Type B pancreatic cell (in vitro differentiated cells): Measurements from ENCODE around the gene CPT1C. TPM values are rescaled to one million over a fixed set of nuclear protein-coding genes. Genes with fewer than 3 reads are reported as not detected.

Experiments used
- DNase-seq: peaks from one replicate; pipeline ENCODE4 v3.0.0; 2021; ENCODE audit warnings: mixed read lengths; ENCODE audit not compliant: unreplicated experiment; ENCODE audit errors: extremely low spot score
- H3K27ac Mint-ChIP-seq: 2 replicates; pipeline ENCODE4 v1.8.0; 2021; ENCODE audit warnings: mild to moderate bottlenecking, mixed read lengths
- H3K27me3 Mint-ChIP-seq: 2 replicates; pipeline ENCODE4 v1.8.0; 2021; ENCODE audit warnings: mixed read lengths
- H3K36me3 Mint-ChIP-seq: 2 replicates; pipeline ENCODE4 v1.8.0; 2021; ENCODE audit warnings: mixed read lengths
- H3K4me1 Mint-ChIP-seq: one replicate; pipeline ENCODE4 v1.8.0; 2021; ENCODE audit warnings: mixed read lengths; ENCODE audit not compliant: unreplicated experiment
- H3K4me3 Mint-ChIP-seq: 2 replicates; pipeline ENCODE4 v1.8.0; 2021; ENCODE audit warnings: mild to moderate bottlenecking, mixed read lengths
- H3K9me3 Mint-ChIP-seq: 2 replicates; pipeline ENCODE4 v1.8.0; 2021; ENCODE audit warnings: mixed read lengths
- total RNA-seq: library from RNA; stranded (reverse); gene quantifications from 2 replicates; pipeline ENCODE4 v1.2.1, GENCODE V29; 2021; ENCODE audit warnings: low replicate concordance
- TF ChIP-seq, protein P1 (sequence below): fragments of 200-600 bp; sonication (generic); conservative IDR thresholded peaks from 2 replicates; pipeline ENCODE4 v1.5.0; 2021; ENCODE audit warnings: antibody characterized with exemption, mild to moderate bottlenecking

The CPT1C gene
- total RNA-seq, 1 donor from 2014 or later: 65.0 TPM

DNA sequence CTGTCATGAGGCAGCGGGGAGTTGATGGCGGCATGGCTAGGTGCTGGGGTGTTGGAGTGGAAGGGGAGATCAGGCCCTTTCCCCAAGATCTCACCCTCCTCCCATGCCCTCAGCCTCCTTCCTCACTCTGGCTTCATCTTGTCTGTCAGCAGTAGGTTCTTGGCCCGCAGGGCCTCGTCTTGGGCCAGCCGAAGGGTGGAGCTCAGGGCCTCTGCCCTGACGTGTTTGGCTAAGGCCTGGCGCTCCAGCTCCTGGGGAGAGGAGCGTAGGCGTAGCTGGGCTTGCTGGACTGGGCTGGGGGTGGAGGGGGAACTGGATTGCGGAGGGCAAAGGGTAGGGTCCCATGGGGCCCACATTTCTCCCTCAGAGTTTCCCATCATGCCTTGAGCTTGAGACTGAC, 49.0 kb downstream of the CPT1C start:
- DNase-seq: no peak
- TF ChIP-seq, protein P1, sequence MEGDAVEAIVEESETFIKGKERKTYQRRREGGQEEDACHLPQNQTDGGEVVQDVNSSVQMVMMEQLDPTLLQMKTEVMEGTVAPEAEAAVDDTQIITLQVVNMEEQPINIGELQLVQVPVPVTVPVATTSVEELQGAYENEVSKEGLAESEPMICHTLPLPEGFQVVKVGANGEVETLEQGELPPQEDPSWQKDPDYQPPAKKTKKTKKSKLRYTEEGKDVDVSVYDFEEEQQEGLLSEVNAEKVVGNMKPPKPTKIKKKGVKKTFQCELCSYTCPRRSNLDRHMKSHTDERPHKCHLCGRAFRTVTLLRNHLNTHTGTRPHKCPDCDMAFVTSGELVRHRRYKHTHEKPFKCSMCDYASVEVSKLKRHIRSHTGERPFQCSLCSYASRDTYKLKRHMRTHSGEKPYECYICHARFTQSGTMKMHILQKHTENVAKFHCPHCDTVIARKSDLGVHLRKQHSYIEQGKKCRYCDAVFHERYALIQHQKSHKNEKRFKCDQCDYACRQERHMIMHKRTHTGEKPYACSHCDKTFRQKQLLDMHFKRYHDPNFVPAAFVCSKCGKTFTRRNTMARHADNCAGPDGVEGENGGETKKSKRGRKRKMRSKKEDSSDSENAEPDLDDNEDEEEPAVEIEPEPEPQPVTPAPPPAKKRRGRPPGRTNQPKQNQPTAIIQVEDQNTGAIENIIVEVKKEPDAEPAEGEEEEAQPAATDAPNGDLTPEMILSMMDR: no peak
- no peaks in the 10 kb centered on the region for H3K4me1 Mint-ChIP-seq
- no peaks in the 10 kb centered on the region for H3K9me3 Mint-ChIP-seq
- H3K27me3 Mint-ChIP-seq: no peaks in the 10 kb centered on the region
- H3K27ac Mint-ChIP-seq: no peak overlapping the region
- H3K4me3 Mint-ChIP-seq: no peak overlapping the region
- H3K36me3 Mint-ChIP-seq: no peaks in the 10 kb centered on the region

- Mint-ChIP-seq H3K27me3 (no peaks in the 10 kb centered on the region), H3K4me1 (no peaks in the 10 kb centered on the region)
- no peak for DNase-seq
Observed at GRCh38 chr19:49741210-49741844, 50.4 kb downstream of the CPT1C start.

GRCh38 chr19:49744946-49745381, 54.0 kb downstream of the CPT1C start:
- TF ChIP-seq, protein P1: no peak
- Mint-ChIP-seq H3K4me3 (no peak overlapping the region), H3K27me3 (no peaks in the 10 kb centered on the region), H3K36me3 (no peaks in the 10 kb centered on the region), H3K27ac (no peak overlapping the region), H3K9me3 (no peaks in the 10 kb centered on the region), H3K4me1 (no peaks in the 10 kb centered on the region)
- DNase-seq: no peak

More at GRCh38 chr19:49741210-49741844, 50.4 kb downstream of the CPT1C start:
- Mint-ChIP-seq H3K36me3 (no peaks in the 10 kb centered on the region), H3K4me3 (no peak overlapping the region), H3K27ac (no peak overlapping the region), H3K9me3 (no peaks in the 10 kb centered on the region)
- TF ChIP-seq, protein P1: no peak

- H3K4me3 Mint-ChIP-seq: no peak overlapping the region
- DNase-seq: no peak
- no peaks in the 10 kb centered on the region for H3K4me1 Mint-ChIP-seq
- H3K9me3 Mint-ChIP-seq: no peaks in the 10 kb centered on the region
- no peaks in the 10 kb centered on the region for H3K36me3 Mint-ChIP-seq
- H3K27me3 Mint-ChIP-seq: no peaks in the 10 kb centered on the region
- no peak overlapping the region for H3K27ac Mint-ChIP-seq
- TF ChIP-seq, protein P1: no peak
Observed at GRCh38 chr19:49746206-49746958, 55.5 kb downstream of the CPT1C start.

GRCh38 chr19:49749055-49749716, 58.3 kb downstream of the CPT1C start:
- Mint-ChIP-seq H3K27ac (no peak overlapping the region), H3K4me1 (no peaks in the 10 kb centered on the region), H3K27me3 (no peaks in the 10 kb centered on the region), H3K4me3 (no peak overlapping the region), H3K36me3 (no peaks in the 10 kb centered on the region), H3K9me3 (no peaks in the 10 kb centered on the region)
- DNase-seq: no peak
- TF ChIP-seq, protein P1: no peak
